GM23248 (cell line): ENCODE measurements around the gene PTPRT.

ENCODE experiments used
- EZH2 ChIP-seq: fragments of 200-600 bp; sonication (generic); IDR thresholded peaks from 2 replicates; pipeline ENCODE4 v1.6.1; 2018; ENCODE audit warnings: antibody characterized with exemption, mild to moderate bottlenecking; ENCODE audit not compliant: insufficient read depth, poor library complexity, severe bottlenecking
- EZH2phosphoT487 ChIP-seq: fragments of 200-600 bp; sonication (generic); IDR thresholded peaks from 2 replicates; pipeline ENCODE4 v1.6.1; 2018; ENCODE audit warnings: antibody characterized with exemption, moderate library complexity, mild to moderate bottlenecking, low read depth; ENCODE audit not compliant: insufficient read depth

DNA sequence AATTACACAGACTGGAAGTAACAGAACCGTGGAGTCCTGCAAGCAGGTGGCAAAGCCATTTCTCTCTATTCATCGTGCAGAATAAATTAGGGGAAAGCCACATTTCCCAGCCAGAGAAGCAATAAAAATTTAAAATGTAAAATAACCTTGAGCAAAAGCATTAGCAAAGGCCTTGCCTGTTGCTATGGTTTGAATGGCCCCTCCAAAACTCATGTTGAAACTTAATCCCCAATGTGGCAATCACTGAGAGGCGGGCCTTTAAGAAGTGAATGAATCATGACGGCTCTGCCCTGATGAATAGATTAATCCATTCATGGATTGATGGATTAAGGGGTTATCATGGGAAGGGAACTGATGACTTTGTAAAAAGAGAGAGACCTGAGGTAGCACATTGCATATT, 679.0 kb downstream of the PTPRT start:
- TF ChIP-seq EZH2phosphoT487 (no peak), EZH2 (no peak)
